Endothelial cell of umbilical vein (primary cell): ENCODE results near the gene CCDC81.
"Not testable (repeated sequence)": the region's sequence is repeated elsewhere in the genome, so short reads cannot be mapped to it uniquely, and the experiment has no call there.

Source experiments
- CTCF ChIP-seq, 2 donors: IDR thresholded peaks; 1 replicate in 1 of 2; 2 replicates in 1 of 2; pipeline ENCODE4 v1.5.1; 2011; ENCODE audit warnings: low read length in 2 of 2, mild to moderate bottlenecking in 2 of 2, moderate library complexity in 2 of 2, control low read depth in 1 of 2, inconsistent platforms in 1 of 2, low read depth in 1 of 2; ENCODE audit not compliant: insufficient read depth in 1 of 2; ENCODE audit errors: extremely low read depth in 1 of 2
- EZH2 ChIP-seq: IDR thresholded peaks from 2 replicates; pipeline ENCODE4 v1.6.1; 2012; ENCODE audit warnings: borderline replicate concordance, low read depth, mild to moderate bottlenecking, moderate library complexity, low read length, inconsistent platforms; ENCODE audit not compliant: severe bottlenecking
- FOS ChIP-seq: IDR thresholded peaks from 2 replicates; pipeline ENCODE4 v1.6.1; 2011; ENCODE audit warnings: mild to moderate bottlenecking, low read length, moderate library complexity, borderline replicate concordance; ENCODE audit not compliant: insufficient read depth
- GATA2 ChIP-seq: IDR thresholded peaks from 2 replicates; pipeline ENCODE4 v1.7.0; 2011; ENCODE audit warnings: low read depth, mild to moderate bottlenecking, moderate library complexity, mixed read lengths, low read length; ENCODE audit not compliant: insufficient read length, insufficient read depth
- JUN ChIP-seq: IDR thresholded peaks from 2 replicates; pipeline ENCODE4 v1.6.1; 2011; ENCODE audit warnings: borderline replicate concordance, low read depth; ENCODE audit not compliant: insufficient read length, insufficient read depth
- MYC ChIP-seq: IDR thresholded peaks from one replicate; pipeline ENCODE4 v1.6.1; 2011; ENCODE audit warnings: mild to moderate bottlenecking, low read depth, low read length
- POLR2A ChIP-seq: IDR thresholded peaks from 2 replicates; pipeline ENCODE4 v1.6.1; 2012; ENCODE audit warnings: low read depth, mild to moderate bottlenecking, control low read depth, low read length
- POLR2AphosphoS5 ChIP-seq: IDR thresholded peaks from 2 replicates; pipeline ENCODE4 v1.6.1; 2012; ENCODE audit warnings: low read depth, mild to moderate bottlenecking, control low read depth, low read length, moderate library complexity; ENCODE audit not compliant: insufficient read depth
- TF ChIP-seq, protein P1 (sequence below): IDR thresholded peaks from 2 replicates; pipeline ENCODE4 v1.6.1; 2011; ENCODE audit not compliant: insufficient read depth, insufficient read length

- TF ChIP-seq POLR2AphosphoS5; POLR2A; CTCF (IDR thresholded peaks at IDR 0.05; ENCODE audit: extremely low read depth in 1 of 2, insufficient read depth in 1 of 2, low read depth in 1 of 2, low read length in 2 of 2); EZH2; MYC; JUN; FOS; GATA2: not testable (repeated sequence)
- TF ChIP-seq, protein P1, sequence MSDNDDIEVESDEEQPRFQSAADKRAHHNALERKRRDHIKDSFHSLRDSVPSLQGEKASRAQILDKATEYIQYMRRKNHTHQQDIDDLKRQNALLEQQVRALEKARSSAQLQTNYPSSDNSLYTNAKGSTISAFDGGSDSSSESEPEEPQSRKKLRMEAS: not testable (repeated sequence)
Measured at GRCh38 chr11:86433361-86434095, 58.8 kb downstream of the CCDC81 start.
